IgD-negative memory B cell (primary cell): ENCODE measurements around the gene CCND1. TPM values are rescaled to one million over a fixed set of nuclear protein-coding genes. Genes with fewer than 3 reads are reported as not detected.
"Not testable (repeated sequence)": the region's sequence is repeated elsewhere in the genome, so short reads cannot be mapped to it uniquely, and the experiment has no call there.

Experiments
- H3K27ac Mint-ChIP-seq, 3 donors: one replicate each; pipeline ENCODE4 v1.8.0; 2020 to 2022; ENCODE audit warnings: mild to moderate bottlenecking in 3 of 3, mixed read lengths in 3 of 3, moderate library complexity in 1 of 3
- H3K27me3 Mint-ChIP-seq: one replicate; pipeline ENCODE4 v1.8.0; 2021; ENCODE audit warnings: mixed read lengths
- H3K36me3 Mint-ChIP-seq: one replicate; pipeline ENCODE4 v1.8.0; 2020; ENCODE audit warnings: mild to moderate bottlenecking, mixed read lengths
- H3K4me1 Mint-ChIP-seq, 3 donors: one replicate each; pipeline ENCODE4 v1.8.0; 2020 to 2022; ENCODE audit warnings: mixed read lengths in 3 of 3, mild to moderate bottlenecking in 1 of 3
- H3K4me3 Mint-ChIP-seq, 4 donors: one replicate each; pipeline ENCODE4 v1.8.0; 2020 to 2022; ENCODE audit warnings: mild to moderate bottlenecking in 4 of 4, mixed read lengths in 4 of 4, moderate library complexity in 3 of 4
- H3K9me3 Mint-ChIP-seq, 3 donors: one replicate each; pipeline ENCODE4 v1.8.0; 2020 to 2021; ENCODE audit warnings: mixed read lengths in 3 of 3, mild to moderate bottlenecking in 1 of 3
- polyA plus RNA-seq: library from polyadenylated mRNA; unstranded; fragments of 300-500 nt; fragmentation: Illumina TruSeq; gene quantifications from one replicate; pipeline ENCODE4 v1.2.3, GENCODE V29; 2021

Gene CCND1
- polyA plus RNA-seq, 1 donor from 2014 or later = 9.6 TPM

DNA sequence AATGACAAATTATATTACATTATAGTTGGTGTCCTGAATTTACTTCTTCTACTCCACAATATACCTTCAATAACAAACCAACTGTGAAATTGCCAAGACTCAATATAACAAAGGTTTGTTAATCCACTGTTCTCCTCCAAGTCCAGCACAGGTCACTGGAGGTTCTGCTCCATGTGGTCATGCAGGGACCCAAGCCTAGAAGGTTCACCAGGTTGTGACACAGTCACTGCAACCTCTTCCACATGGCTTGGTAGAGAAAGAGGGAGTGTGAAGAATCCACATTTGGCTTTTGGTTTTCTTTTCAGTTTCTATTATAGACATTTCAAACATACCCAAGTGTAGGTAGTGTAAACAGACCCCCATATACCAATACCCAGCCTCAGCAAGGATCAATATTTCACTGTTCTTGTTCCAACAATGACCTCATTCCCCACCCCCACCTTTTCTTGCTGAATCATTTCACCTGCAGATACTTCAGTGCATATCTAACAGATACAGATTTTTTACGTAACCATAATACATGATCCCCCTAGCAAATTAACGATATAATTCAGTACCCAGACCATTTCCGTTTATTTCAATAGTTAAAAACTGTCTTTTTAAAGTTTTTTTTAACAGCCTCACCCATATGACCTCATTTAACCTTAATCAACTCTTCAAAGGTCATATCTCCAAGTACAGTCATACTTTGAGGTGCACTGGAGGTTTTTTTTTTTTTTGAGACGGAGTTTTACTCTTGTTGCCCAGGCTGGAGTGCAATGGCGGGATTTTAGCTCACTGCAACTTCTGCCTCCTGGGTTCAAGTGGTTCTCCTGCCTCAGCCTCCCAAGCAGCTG, 48.7 kb downstream of the CCND1 start:
- peaks cover 0 to 4% (median 0%) of the 10 kb centered on the region in 3 donors for H3K9me3 Mint-ChIP-seq
- no peaks in the 10 kb centered on the region for H3K36me3 Mint-ChIP-seq
- peaks cover 40% of the 10 kb centered on the region for H3K27me3 Mint-ChIP-seq
- H3K4me3 Mint-ChIP-seq = no peak overlapping the region
- no peak overlapping the region for H3K27ac Mint-ChIP-seq
- H3K4me1 Mint-ChIP-seq = peaks cover 3 to 5% (median 3%) of the 10 kb centered on the region in 3 donors

DNA sequence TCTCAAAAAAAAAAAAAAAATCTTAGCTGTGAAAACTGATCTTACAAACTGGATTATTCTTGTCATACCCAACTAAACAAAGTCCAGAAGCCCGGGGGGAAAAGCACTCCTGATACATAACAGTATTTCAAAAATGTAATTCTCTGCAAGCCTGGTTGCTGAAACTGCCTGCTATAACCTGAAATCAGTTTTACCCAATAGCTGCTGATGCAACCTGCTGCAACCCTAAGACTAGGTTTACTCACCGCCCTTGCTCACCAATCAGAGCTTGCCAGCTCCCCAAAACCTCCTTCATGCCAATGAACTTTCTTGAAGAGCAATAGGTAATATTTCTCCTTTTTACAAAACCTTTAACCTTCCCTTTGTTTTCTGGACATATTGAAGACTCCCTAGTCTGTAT, 50.5 kb downstream of the CCND1 start:
- no peaks in the 10 kb centered on the region for H3K36me3 Mint-ChIP-seq
- H3K27ac Mint-ChIP-seq = no peak overlapping the region
- H3K9me3 Mint-ChIP-seq = peaks cover 0 to 4% (median 0%) of the 10 kb centered on the region in 3 donors
- peaks cover 33% of the 10 kb centered on the region for H3K27me3 Mint-ChIP-seq
- H3K4me3 Mint-ChIP-seq = no peak overlapping the region
- H3K4me1 Mint-ChIP-seq = no peaks in the 10 kb centered on the region

DNA sequence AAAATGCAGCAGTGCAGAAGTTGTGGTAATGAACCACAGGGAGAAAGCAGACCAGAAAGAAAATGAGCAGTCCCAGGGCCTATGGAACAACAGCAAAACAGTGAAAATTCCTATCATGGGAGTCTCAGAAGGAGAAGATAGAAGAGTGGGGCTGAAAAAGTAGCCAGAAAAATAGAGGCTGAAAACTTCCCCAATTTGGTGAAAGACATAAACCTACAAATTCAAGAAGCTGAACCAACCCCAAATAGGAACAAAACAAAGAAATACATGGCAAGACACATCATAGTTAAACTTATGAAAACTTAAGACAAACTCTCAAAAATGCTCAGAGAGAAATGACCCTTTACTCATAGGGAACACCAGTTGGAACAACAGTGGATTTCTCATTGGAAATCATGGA, 51.5 kb downstream of the CCND1 start:
- Mint-ChIP-seq H3K4me1 (no peaks in the 10 kb centered on the region), H3K27ac (no peak overlapping the region), H3K36me3 (no peaks in the 10 kb centered on the region), H3K9me3 (peaks cover 0 to 4% (median 0%) of the 10 kb centered on the region in 3 donors), H3K4me3 (no peak overlapping the region), H3K27me3 (peaks cover 37% of the 10 kb centered on the region)

DNA sequence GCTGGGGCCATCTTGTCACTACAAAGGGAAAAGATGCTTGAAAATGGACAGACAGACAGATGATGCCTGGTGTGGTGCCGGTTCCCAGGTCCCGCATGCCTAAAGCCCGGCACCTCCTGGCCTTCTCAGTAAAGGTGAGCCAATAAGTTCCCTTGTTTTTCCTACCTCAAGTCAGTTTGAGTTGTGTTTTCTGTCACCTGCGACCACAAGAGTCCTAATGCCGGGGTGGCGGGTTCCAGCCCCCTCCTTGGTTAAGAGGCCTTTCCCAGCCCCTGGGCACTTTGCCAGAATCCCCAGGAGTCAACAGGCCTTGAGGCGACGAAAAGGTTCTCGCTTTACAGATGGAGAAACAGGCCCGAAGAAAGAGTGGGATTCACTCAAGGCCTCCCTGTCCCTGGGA, 53.8 kb downstream of the CCND1 start:
- H3K27me3 Mint-ChIP-seq = peaks cover 52% of the 10 kb centered on the region
- H3K9me3 Mint-ChIP-seq = peaks cover 0 to 4% (median 0%) of the 10 kb centered on the region in 3 donors
- H3K4me1 Mint-ChIP-seq = no peaks in the 10 kb centered on the region
- H3K4me3 Mint-ChIP-seq = no peak overlapping the region
- no peaks in the 10 kb centered on the region for H3K36me3 Mint-ChIP-seq
- H3K27ac Mint-ChIP-seq = no peak overlapping the region

DNA sequence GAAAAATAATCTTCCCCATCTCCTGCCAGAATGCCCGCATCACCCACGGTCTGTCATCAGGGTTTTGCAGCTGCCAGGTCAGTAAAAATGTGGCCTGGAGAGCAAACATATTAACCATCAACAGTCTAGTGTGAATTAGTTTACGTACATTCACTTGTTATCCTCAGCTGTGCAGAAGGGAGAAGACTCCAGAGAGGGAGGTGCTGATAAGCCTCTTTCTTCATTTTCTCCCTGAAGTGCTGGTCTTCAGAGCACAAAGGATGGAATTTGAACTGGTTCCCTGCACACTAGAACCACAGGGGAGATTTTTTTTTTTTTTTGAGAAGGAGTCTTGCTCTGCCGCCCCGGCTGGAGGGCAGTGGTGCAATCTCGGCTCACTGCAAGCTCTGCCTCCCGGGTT, 54.6 kb downstream of the CCND1 start:
- H3K4me3 Mint-ChIP-seq = no peak overlapping the region
- peaks cover 49% of the 10 kb centered on the region for H3K27me3 Mint-ChIP-seq
- H3K9me3 Mint-ChIP-seq = peaks cover 0 to 4% (median 0%) of the 10 kb centered on the region in 3 donors
- H3K36me3 Mint-ChIP-seq = no peaks in the 10 kb centered on the region
- H3K4me1 Mint-ChIP-seq = no peaks in the 10 kb centered on the region
- no peak overlapping the region for H3K27ac Mint-ChIP-seq

DNA sequence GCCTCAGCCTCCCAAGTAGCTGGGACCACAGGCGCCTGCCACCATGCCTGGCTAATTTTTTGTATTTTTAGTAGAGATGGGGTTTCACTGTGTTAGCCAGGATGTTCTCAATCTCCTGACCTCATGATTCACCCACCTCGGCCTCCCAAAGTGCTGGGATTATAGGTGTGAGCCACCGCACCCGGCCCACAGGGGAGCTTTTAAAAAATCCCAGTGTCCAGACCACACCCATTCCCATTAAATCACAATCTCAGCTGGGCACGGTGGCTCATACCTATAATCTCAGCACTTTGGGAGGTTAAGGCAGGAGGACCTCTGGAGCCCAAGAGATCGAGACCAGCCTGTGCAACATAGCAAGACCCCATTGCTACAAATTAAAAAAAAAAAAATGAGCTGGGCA, 55.0 kb downstream of the CCND1 start:
- H3K36me3 Mint-ChIP-seq, H3K9me3 Mint-ChIP-seq, H3K4me1 Mint-ChIP-seq, H3K27ac Mint-ChIP-seq: not testable (repeated sequence)
- H3K27me3 Mint-ChIP-seq = peaks cover 48% of the 10 kb centered on the region
- peak overlapping the region in 1 of 4 donors; percentile 39 for H3K4me3 Mint-ChIP-seq

DNA sequence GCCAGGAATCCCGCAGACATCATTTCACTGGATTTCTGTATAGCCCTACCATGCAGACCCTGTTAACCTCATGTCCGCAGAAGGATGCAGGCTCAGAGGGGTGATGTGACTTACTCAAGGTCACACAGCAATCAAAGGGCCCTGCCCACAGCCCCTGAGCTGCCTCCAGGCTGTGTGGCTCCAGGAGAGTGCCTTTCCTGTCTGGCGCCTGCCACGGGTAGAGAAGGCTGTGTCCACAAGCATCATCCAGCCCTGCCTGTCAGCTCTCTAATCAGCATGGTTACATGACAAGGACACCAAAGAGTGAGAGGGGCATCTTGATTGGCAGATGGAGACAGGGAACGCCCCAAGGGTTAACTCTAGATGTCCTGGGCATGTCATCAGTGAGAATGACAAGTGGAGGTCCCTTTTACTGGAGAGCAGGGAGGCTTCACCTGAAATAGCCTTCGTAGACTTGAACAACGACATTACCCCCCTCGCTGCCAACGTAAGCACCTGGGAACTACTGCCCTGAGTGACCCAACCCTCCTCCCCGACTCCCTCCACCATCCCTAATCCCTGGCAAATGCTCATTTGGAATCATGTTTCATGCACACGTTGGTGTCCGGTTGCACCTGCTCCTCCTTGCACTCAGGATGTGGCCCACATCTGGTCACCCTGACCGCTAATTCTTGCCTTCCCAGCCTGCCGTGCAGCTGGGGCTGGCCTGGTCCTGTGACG, 56.0 kb downstream of the CCND1 start:
- H3K27ac Mint-ChIP-seq = no peak overlapping the region
- peaks cover 0 to 1% (median 0%) of the 10 kb centered on the region in 3 donors for H3K9me3 Mint-ChIP-seq
- peaks cover 49% of the 10 kb centered on the region for H3K27me3 Mint-ChIP-seq
- H3K36me3 Mint-ChIP-seq = no peaks in the 10 kb centered on the region
- no peaks in the 10 kb centered on the region for H3K4me1 Mint-ChIP-seq
- no peak overlapping the region for H3K4me3 Mint-ChIP-seq

DNA sequence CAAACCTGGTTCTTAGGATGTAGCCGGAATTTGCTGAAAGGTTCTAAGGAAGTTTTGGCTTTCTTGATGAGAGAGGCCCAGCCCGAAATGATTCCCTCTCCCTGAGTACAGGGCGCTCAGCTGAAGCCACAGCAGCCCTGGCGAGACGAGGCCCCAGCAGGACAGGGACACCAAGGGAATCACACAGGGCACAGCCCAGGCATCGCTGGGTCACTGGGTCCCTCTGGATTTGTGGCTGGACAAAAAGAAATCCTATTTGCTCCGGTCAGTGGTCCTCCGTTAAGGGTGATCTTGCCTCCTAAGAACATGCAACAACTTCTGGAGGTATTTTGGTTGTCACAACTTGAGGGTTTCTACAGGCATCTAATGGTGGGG, 56.5 kb downstream of the CCND1 start:
- no peaks in the 10 kb centered on the region for H3K36me3 Mint-ChIP-seq
- no peaks in the 10 kb centered on the region for H3K4me1 Mint-ChIP-seq
- H3K27me3 Mint-ChIP-seq = peaks cover 47% of the 10 kb centered on the region
- peaks cover 0 to 1% (median 0%) of the 10 kb centered on the region in 3 donors for H3K9me3 Mint-ChIP-seq
- no peak overlapping the region for H3K27ac Mint-ChIP-seq
- H3K4me3 Mint-ChIP-seq = no peak overlapping the region

DNA sequence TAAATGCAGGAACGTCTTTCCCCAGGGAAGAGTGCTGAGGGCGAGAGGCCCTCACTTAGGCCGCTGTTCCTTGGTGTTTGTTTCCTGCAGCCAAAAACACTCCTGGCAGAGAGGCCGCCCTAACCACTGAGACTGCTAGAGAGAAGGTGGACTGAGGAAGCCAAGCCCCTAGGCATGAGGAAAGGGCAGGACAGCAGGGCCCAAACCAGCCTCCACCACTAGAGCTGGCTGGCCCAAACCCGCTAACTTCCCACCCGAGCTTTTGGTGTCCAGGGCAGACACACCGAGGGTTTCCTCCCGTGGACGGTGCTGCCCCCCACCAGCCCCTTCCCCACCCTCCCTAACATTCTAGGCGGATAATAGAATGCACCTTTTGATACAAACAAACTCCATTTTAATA, 56.9 kb downstream of the CCND1 start:
- Mint-ChIP-seq H3K9me3 (no peaks in the 10 kb centered on the region), H3K36me3 (no peaks in the 10 kb centered on the region), H3K27ac (no peak overlapping the region), H3K27me3 (peaks cover 46% of the 10 kb centered on the region), H3K4me3 (no peak overlapping the region), H3K4me1 (peaks cover 0 to 2% (median 0%) of the 10 kb centered on the region in 3 donors)

DNA sequence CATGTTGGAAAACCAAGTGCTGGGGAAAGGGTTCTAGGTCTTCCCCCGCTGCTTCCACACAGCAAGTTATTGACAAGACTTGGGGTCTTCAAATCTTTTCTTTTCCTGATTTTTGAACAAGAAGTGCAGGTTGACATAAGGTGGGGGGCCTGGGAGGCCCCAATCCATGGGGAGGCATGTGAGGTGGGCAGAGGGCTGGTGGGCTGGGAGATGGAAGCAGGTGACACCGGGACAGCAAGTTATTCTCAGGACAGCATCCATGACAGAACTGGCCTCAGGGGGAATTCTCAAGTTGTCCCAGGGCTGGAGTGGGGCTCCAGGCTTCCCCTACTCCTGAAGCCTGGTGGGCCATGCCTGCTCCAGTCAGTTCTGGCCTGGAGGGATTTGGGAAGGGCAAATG, 57.4 kb downstream of the CCND1 start:
- Mint-ChIP-seq H3K27me3 (peaks cover 48% of the 10 kb centered on the region), H3K36me3 (no peaks in the 10 kb centered on the region), H3K9me3 (no peaks in the 10 kb centered on the region), H3K27ac (no peak overlapping the region), H3K4me3 (no peak overlapping the region), H3K4me1 (peaks cover 0 to 2% (median 2%) of the 10 kb centered on the region in 3 donors)

DNA sequence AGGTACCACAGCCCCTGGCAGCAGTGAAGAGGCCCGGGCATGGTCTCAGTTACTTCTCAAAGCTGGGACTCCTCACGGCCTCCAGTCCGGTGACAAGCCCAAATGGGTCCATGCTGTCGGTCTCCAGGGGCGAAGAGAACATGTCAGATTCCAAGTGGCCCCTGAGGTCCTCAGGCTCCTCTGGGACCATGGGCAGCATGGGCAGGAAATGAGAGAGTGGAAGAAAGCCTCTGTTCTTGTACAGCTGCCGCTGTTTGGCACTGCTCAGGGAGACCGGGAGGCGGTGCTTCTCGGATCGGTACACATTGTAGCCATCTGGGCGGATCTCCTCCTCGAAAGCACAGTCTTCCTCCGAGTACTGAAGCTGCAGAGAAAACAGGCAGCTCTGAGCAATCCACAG, 58.3 kb downstream of the CCND1 start:
- Mint-ChIP-seq H3K27me3 (peaks cover 47% of the 10 kb centered on the region), H3K36me3 (no peaks in the 10 kb centered on the region), H3K4me3 (peak overlapping the region in 1 of 4 donors; percentile 58), H3K4me1 (peaks cover 0 to 2% (median 2%) of the 10 kb centered on the region in 3 donors), H3K27ac (no peak overlapping the region), H3K9me3 (no peaks in the 10 kb centered on the region)

DNA sequence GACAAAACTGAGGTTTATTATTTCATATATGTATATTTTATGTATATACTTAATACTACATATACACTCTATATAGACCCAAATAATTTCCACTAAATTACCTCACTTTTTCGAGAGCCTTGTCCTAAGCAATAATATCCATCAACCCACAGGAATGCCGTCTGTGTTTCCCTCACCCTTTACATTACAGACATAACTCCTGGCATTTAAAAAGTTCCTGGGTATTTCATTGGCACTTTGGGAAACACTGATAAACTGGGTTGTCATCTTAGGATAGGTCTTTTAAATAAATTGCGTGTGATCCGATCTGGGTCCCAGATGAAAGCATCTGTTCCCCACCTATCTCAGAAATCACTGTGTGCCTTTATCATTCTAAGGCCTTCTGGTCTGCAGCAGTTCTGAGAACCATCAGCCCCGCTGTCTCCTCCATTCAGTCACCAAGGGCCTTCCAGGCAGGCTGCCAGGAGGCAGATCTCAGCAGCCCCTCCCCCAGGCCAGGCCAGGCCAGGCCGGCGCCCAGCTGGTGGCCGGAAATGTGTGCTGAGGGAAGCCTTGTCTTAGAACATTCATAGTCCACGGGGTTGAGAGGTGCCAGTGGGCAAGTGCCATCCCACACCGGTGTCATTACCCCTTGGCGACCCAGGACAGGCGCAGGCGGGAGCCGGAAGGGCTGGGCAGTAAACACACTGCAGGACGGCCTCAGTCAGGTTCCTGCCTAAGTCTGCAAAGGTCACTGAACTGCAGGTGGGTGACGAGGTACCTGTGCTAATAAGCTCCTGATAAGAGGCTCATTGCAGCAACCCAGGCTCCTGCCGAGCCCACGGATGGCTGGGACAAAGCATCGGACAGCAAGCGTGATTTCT, 59.6 kb downstream of the CCND1 start:
- Mint-ChIP-seq H3K4me1 (peaks cover 0 to 4% (median 2%) of the 10 kb centered on the region in 3 donors), H3K27me3 (peaks cover 53% of the 10 kb centered on the region), H3K27ac (peak overlapping the region in 2 of 3 donors; percentile 28 to 67), H3K4me3 (no peak overlapping the region), H3K36me3 (no peaks in the 10 kb centered on the region), H3K9me3 (no peaks in the 10 kb centered on the region)

DNA sequence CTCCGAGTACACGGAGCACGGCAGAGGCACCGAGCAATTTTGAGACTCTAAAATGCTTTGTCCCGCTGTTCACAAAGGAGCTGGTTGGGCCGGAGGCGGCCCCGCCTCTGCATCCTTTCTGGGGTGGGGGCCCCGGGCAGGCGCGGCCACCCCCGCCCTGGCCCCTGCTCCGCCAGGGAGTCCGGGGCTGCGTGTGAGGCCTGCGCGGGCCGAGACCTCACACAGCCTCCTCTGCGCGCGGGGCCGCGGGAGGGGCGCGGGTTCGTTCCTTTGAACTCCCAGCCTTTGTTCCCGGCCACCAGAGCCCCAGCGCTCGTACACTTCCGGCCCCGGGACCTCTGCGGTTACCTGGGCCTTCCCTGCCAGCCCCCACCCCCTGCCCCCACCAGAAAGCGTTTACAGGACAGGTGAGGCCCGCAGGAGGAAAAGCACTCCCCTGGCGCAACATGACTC, 61.3 kb downstream of the CCND1 start:
- Mint-ChIP-seq H3K4me1 (peaks cover under 1 to 7% (median 6%) of the 10 kb centered on the region in 3 donors), H3K9me3 (no peaks in the 10 kb centered on the region), H3K27ac (no peak overlapping the region), H3K4me3 (no peak overlapping the region), H3K27me3 (peaks cover 52% of the 10 kb centered on the region), H3K36me3 (no peaks in the 10 kb centered on the region)

DNA sequence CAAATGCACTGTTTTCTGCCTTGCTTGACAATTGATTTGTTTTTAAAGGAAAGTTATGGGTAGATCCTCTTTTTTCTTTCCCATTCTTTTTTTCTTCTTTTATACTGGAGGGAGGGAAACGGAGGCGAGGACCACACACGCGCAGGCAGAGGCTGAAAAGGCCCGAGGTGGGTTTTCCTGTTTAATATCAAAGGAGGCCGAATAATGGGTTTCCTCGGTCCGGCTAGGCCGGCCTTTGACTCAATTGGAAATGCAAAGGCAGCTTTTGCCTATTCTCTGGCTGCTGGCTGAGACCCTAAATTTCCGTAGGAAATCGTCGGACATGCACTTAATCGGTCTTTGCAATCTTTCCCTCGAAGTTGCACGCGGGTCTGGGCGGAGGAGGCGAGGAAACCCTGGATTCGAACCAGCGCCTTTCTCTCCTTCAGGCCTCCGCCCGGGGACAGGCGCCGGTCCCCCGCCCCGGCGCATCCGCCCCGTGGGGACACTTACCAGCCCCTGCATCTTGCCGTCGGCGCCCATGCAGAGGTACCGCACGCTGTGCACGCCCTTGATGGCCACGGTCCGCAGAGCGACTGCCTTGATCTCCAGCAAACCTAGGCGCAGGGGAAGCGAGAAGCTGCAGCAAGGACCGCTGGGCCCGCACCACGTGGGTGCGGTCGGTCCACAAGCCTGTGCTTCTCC, 62.0 kb downstream of the CCND1 start:
- H3K9me3 Mint-ChIP-seq = no peaks in the 10 kb centered on the region
- peak overlapping the region in 1 of 4 donors; percentile 33 for H3K4me3 Mint-ChIP-seq
- H3K27ac Mint-ChIP-seq = no peak overlapping the region
- peaks cover 3 to 8% (median 7%) of the 10 kb centered on the region in 3 donors for H3K4me1 Mint-ChIP-seq
- H3K27me3 Mint-ChIP-seq = peaks cover 49% of the 10 kb centered on the region
- no peaks in the 10 kb centered on the region for H3K36me3 Mint-ChIP-seq
